NCI-H82 (cell line): ENCODE data around the gene IRX5.
A peak's percentile ranks its signal among the peaks of the same experiment; 100 is the strongest.

Source experiments
- DNase-seq: peaks from one replicate; lab custom pipeline; 2025; lab: John Stamatoyannopoulos, UW

Gene IRX5

GRCh38 chr16:54930005-54930868, at the start of gene IRX5:
IRX5 (plus strand) TSS chr16:54930865; CDS start chr16:54931199, 334 bp downstream.
- DNase-seq: peak; percentile 53

- no peak for DNase-seq
Observed at GRCh38 chr16:54882556-54882955, 48.1 kb upstream of the IRX5 start.

GRCh38 chr16:54883358-54883757, 47.3 kb upstream of the IRX5 start:
- no peak for DNase-seq

DNA sequence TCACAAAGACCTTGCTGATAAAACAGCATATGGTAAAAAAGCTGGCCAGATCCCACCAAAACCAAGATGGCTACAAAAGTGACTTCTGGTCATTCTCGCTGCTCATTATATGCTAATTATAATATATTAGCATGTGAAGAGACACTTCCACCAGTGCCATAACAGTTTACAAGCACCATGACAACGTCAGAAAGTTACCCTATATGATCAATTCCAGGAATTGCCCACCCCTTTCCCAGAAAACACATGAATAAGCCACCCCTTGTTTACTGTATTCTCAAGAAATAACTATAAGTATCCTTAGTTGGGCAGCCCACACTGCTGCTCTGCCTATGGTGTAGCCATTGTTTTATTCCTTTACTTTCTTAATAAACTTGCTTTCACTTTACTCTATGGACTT, 44.6 kb upstream of the IRX5 start:
- DNase-seq: no peak

GRCh38 chr16:54890381-54890780, 40.3 kb upstream of the IRX5 start:
- no peak for DNase-seq

DNA sequence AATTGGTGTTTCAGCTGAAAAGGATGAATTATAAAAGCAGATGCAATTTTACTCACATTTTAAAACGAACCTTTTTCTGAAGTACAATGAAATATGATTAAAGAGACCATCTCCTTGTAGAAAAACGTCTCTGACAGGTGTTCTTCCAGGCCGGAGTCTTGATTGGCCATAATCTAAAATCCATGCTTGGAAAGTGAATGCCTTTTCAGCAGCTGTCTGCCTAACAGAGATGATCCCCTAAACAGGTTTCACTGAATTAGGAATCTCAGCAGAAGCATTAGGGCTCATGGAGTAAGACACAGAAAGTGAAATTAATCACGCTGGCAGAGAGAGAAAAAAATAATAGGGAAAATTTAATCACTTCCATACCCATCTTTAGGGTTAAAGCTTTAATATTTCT, 39.3 kb upstream of the IRX5 start:
- DNase-seq: peak; percentile 74

- DNase-seq: no peak
Observed at GRCh38 chr16:54892981-54893380, 37.7 kb upstream of the IRX5 start.

DNA sequence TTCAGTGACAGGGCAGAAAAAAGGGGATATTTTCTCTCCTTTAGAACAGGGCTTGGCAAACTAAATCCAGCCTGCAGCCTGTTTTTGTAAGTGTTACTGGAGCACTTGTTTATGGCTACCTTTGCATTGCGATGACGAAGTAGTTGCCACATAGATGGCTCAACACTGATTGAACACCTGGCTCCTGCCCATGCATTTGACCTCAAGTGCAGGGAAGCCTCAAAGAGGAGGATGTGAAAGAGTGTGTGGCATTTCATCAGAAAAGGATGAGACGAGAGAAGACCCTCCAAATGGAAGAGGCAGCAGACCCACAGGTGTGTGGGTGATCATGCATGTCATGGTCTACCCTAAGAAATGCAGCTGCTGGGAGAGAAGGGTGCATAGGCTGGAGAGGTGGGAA, 32.7 kb upstream of the IRX5 start:
- DNase-seq: no peak

DNA sequence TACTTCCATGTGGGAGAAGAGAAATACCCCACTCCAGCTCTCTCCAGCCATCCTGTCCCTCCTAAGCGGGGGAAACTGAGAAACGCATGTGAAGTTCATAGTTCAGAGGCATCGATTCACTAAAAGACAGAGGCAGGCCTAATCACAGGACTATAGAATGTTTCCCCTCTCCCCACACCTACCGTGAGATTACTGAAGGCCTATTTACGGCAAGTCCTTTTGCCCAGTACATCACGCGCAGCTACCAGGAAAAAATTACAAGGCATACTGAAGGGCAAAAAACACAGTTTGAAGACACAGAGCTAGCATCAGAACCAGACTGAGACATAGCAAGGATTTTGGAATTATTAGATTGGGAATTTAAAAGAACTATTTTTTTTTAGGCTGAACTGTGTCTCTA, 29.1 kb upstream of the IRX5 start:
- no peak for DNase-seq

GRCh38 chr16:54903047-54903446, 27.6 kb upstream of the IRX5 start:
- DNase-seq: no peak

DNA sequence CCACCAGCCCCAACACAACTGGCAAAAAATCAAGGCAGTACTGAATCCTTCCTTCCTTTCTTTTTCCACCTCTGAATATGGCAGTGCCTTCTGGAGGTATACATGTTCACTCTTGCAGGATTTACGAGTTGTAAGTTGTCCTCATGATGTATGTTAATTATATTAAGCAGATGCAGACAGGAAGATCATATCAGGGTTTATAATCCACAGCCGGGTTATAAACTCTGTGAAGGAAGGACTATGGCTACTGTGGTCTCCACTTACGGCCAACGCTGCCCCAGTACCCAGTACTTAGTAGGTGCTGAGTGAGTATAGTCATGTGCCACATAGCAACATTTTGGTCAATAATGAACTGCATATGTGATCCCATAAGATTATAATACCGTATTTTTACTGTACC, 19.6 kb upstream of the IRX5 start:
- no peak for DNase-seq

GRCh38 chr16:54912720-54913119, 17.9 kb upstream of the IRX5 start:
- DNase-seq: no peak

- no peak for DNase-seq
Observed at GRCh38 chr16:54921206-54921824, 9.3 kb upstream of the IRX5 start.

GRCh38 chr16:54923055-54923473, 7.6 kb upstream of the IRX5 start:
- DNase-seq: no peak

DNA sequence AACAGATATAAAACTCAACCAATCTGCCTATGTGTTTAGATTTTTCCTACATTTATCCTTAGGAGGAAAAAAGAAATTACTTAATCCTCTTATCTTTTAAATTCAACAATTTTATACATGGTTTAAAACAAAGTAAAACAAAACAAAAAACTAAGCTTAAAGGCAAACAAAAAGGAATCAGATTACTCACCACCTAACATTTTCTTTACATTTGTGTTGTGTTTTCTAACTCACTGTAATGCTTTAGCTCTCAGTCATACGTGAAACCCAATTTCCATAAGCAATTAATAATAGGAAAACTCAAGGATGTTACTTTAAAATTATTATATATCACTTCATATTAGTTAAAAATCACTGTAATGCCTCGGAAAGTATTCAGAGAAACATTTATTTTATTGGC, 6.7 kb upstream of the IRX5 start:
- DNase-seq: no peak

- DNase-seq: no peak
Observed at GRCh38 chr16:54926166-54926838, 4.4 kb upstream of the IRX5 start.

GRCh38 chr16:54927125-54928015, 3.3 kb upstream of the IRX5 start:
- DNase-seq: peak; percentile 45

DNA sequence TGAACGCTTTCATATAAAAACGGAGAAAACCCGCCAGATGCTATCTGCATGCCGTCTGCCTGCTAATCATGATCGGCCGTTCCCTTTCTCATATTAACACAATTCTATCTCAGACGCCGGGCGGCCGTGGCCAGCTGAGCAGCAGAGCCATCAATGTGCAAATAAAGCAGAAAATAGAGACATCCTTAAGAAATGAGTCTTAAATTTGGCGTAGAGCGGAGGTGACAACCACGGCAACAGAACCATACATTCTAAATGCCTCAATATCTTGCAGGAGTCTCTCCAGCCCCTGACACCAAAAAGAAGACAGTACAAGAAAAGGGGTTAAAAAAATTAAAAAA, 2.7 kb upstream of the IRX5 start:
- DNase-seq: peak; percentile 44

DNA sequence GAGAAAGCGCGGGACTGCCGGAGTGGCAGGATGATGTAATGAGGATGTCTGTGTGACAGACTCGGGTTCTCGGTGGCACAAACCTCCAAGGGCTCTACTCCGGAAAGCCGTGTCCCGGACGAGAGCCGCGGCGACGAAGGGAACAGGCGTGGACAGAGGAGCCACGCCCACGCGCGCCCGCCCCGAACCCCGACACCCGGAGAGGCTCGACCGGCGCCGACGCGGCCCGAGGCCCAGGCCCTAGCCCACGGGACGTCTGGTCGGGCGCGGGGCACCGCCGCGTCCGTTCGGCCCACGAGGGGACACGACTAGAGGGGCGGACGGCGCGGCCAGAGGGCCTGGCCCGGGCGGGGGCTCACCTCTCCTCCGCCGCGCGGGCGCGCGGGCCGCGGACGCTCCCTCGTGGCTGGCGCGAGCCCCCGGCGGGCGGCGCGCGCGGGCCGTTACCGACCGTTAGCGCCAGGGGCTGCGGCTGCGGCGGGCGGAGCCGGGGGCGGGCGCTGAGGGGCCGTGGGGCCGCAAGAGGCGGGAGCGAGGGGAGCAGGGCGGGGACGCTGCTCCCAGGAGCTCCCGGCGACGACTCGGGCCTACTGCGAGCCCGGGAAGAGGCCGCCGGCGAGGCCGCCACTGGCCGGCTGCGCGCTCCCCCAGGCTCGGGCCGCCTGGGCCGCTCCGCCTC, 2.1 kb upstream of the IRX5 start:
- peak; percentile 41 for DNase-seq

- DNase-seq: peak; percentile 99
Observed at GRCh38 chr16:54929090-54930004, 1.3 kb upstream of the IRX5 start.

- no peak for DNase-seq
Observed at GRCh38 chr16:54930869-54931119, 129 bp downstream of the IRX5 start.
